Dendritic cell treated with granulocyte-macrophage colony-stimulating factor and Interleukin-4, amounts not matched to agents 40 ng/mL and 50 ng/mL, for 4 days (primary cell): Measurements from ENCODE around the gene P2RY14.
"Not testable (repeated sequence)": the region's sequence is repeated elsewhere in the genome, so short reads cannot be mapped to it uniquely, and the experiment has no call there.

Experiments
- H3K27ac Mint-ChIP-seq: one replicate; pipeline ENCODE4 v1.8.0; 2022; ENCODE audit warnings: mild to moderate bottlenecking, mixed read lengths
- H3K27me3 Mint-ChIP-seq: one replicate; pipeline ENCODE4 v1.8.0; 2022; ENCODE audit warnings: mild to moderate bottlenecking, mixed read lengths
- H3K36me3 Mint-ChIP-seq: one replicate; pipeline ENCODE4 v1.8.0; 2022; ENCODE audit warnings: low read depth, mixed read lengths
- H3K4me1 Mint-ChIP-seq: one replicate; pipeline ENCODE4 v1.8.0; 2022; ENCODE audit warnings: low read depth, mixed read lengths
- H3K4me3 Mint-ChIP-seq: one replicate; pipeline ENCODE4 v1.8.0; 2022; ENCODE audit warnings: mild to moderate bottlenecking, moderate library complexity, mixed read lengths
- H3K9me3 Mint-ChIP-seq: one replicate; pipeline ENCODE4 v1.8.0; 2022; ENCODE audit warnings: mixed read lengths
- intact Hi-C: fragments of 100-400 bp; cut with micrococcal nuclease; formaldehyde crosslinking; loops from one replicate; pipeline ENCODE4 v1.15.0; 2022

The P2RY14 gene

GRCh38 chr3:151265166-151265565 is 13.2 kb downstream of the P2RY14 start:
- no peaks in the 10 kb centered on the region for H3K27me3 Mint-ChIP-seq
- H3K9me3 Mint-ChIP-seq = no peaks in the 10 kb centered on the region
- H3K36me3 Mint-ChIP-seq = peaks cover 47% of the 10 kb centered on the region
- H3K4me3 Mint-ChIP-seq = peak overlapping the region; percentile 40
- peaks cover 66% of the 10 kb centered on the region for H3K4me1 Mint-ChIP-seq
- intact Hi-C loops = no loop called here
- H3K27ac Mint-ChIP-seq = peak overlapping the region; percentile 92

GRCh38 chr3:151264605-151265004 is 13.7 kb downstream of the P2RY14 start:
- Mint-ChIP-seq H3K4me3 (peak overlapping the region; percentile 40), H3K9me3 (no peaks in the 10 kb centered on the region), H3K27ac (peak overlapping the region; percentile 92), H3K27me3 (no peaks in the 10 kb centered on the region), H3K36me3 (peaks cover 47% of the 10 kb centered on the region), H3K4me1 (peaks cover 65% of the 10 kb centered on the region)
- intact Hi-C loops = no loop called here

GRCh38 chr3:151262871-151263525 is 15.3 kb downstream of the P2RY14 start:
- no peak overlapping the region for H3K4me3 Mint-ChIP-seq
- no peaks in the 10 kb centered on the region for H3K9me3 Mint-ChIP-seq
- H3K36me3 Mint-ChIP-seq = peaks cover 37% of the 10 kb centered on the region
- no peak overlapping the region for H3K27ac Mint-ChIP-seq
- no peaks in the 10 kb centered on the region for H3K27me3 Mint-ChIP-seq
- intact Hi-C loops = no loop called here
- peaks cover 52% of the 10 kb centered on the region for H3K4me1 Mint-ChIP-seq

- intact Hi-C loops = no loop called here
- peaks cover 39% of the 10 kb centered on the region for H3K36me3 Mint-ChIP-seq
- no peaks in the 10 kb centered on the region for H3K27me3 Mint-ChIP-seq
- H3K9me3 Mint-ChIP-seq = no peaks in the 10 kb centered on the region
- no peak overlapping the region for H3K27ac Mint-ChIP-seq
- H3K4me3 Mint-ChIP-seq = no peak overlapping the region
- peaks cover 29% of the 10 kb centered on the region for H3K4me1 Mint-ChIP-seq
Observed at GRCh38 chr3:151259664-151260063, 18.7 kb downstream of the P2RY14 start.

- H3K27ac Mint-ChIP-seq = no peak overlapping the region
- H3K27me3 Mint-ChIP-seq = no peaks in the 10 kb centered on the region
- H3K36me3 Mint-ChIP-seq = peaks cover 37% of the 10 kb centered on the region
- intact Hi-C loops = no loop called here
- no peaks in the 10 kb centered on the region for H3K9me3 Mint-ChIP-seq
- no peak overlapping the region for H3K4me3 Mint-ChIP-seq
- peaks cover 18% of the 10 kb centered on the region for H3K4me1 Mint-ChIP-seq
Observed at GRCh38 chr3:151256749-151257148, 21.6 kb downstream of the P2RY14 start.

GRCh38 chr3:151248772-151249337 is 29.5 kb downstream of the P2RY14 start:
- no peak overlapping the region for H3K27ac Mint-ChIP-seq
- H3K36me3 Mint-ChIP-seq = peaks cover 34% of the 10 kb centered on the region
- intact Hi-C loops = no loop called here
- no peaks in the 10 kb centered on the region for H3K27me3 Mint-ChIP-seq
- no peaks in the 10 kb centered on the region for H3K9me3 Mint-ChIP-seq
- H3K4me3 Mint-ChIP-seq = no peak overlapping the region
- H3K4me1 Mint-ChIP-seq = peaks cover 18% of the 10 kb centered on the region

GRCh38 chr3:151242006-151242405 is 36.3 kb downstream of the P2RY14 start:
- H3K27ac Mint-ChIP-seq, intact Hi-C loops, H3K27me3 Mint-ChIP-seq, H3K4me3 Mint-ChIP-seq, H3K4me1 Mint-ChIP-seq, H3K9me3 Mint-ChIP-seq: not testable (repeated sequence)
- peaks cover 13% of the 10 kb centered on the region for H3K36me3 Mint-ChIP-seq

- Mint-ChIP-seq H3K4me3 (no peak overlapping the region), H3K27ac (no peak overlapping the region), H3K4me1 (peaks cover 16% of the 10 kb centered on the region), H3K9me3 (no peaks in the 10 kb centered on the region), H3K27me3 (no peaks in the 10 kb centered on the region), H3K36me3 (peaks cover 26% of the 10 kb centered on the region)
- intact Hi-C loops = loop anchor here (10.0 kb wide), 1 partner anchor 198 kb away; no protein-coding TSS in a partner anchor
Observed at GRCh38 chr3:151236736-151237135, 41.6 kb downstream of the P2RY14 start.

- H3K9me3 Mint-ChIP-seq = no peaks in the 10 kb centered on the region
- peaks cover 20% of the 10 kb centered on the region for H3K4me1 Mint-ChIP-seq
- no peaks in the 10 kb centered on the region for H3K27me3 Mint-ChIP-seq
- intact Hi-C loops = loop anchor here (10.0 kb wide), 1 partner anchor 198 kb away; no protein-coding TSS in a partner anchor
- H3K4me3 Mint-ChIP-seq = no peak overlapping the region
- peaks cover 22% of the 10 kb centered on the region for H3K36me3 Mint-ChIP-seq
- H3K27ac Mint-ChIP-seq = no peak overlapping the region
Observed at GRCh38 chr3:151236316-151236715, 42.0 kb downstream of the P2RY14 start.

GRCh38 chr3:151234825-151235224 is 43.5 kb downstream of the P2RY14 start:
- Mint-ChIP-seq H3K4me1 (peaks cover 35% of the 10 kb centered on the region), H3K4me3 (no peak overlapping the region), H3K27me3 (no peaks in the 10 kb centered on the region), H3K36me3 (peaks cover 21% of the 10 kb centered on the region), H3K27ac (no peak overlapping the region), H3K9me3 (no peaks in the 10 kb centered on the region)
- intact Hi-C loops = loop anchor here (10.0 kb wide), 1 partner anchor 200 kb away; no protein-coding TSS in a partner anchor

- intact Hi-C loops = loop anchor here (10.0 kb wide), 1 partner anchor 202 kb away; no protein-coding TSS in a partner anchor
- H3K9me3 Mint-ChIP-seq = no peaks in the 10 kb centered on the region
- no peak overlapping the region for H3K4me3 Mint-ChIP-seq
- H3K27ac Mint-ChIP-seq = peak overlapping the region; percentile 17
- no peaks in the 10 kb centered on the region for H3K27me3 Mint-ChIP-seq
- peaks cover 21% of the 10 kb centered on the region for H3K36me3 Mint-ChIP-seq
- H3K4me1 Mint-ChIP-seq = peaks cover 47% of the 10 kb centered on the region
Observed at GRCh38 chr3:151232991-151233390, 45.4 kb downstream of the P2RY14 start.

- not testable (repeated sequence) for H3K27me3 Mint-ChIP-seq, H3K4me3 Mint-ChIP-seq, H3K27ac Mint-ChIP-seq, H3K9me3 Mint-ChIP-seq
- Mint-ChIP-seq H3K4me1 (peaks cover 53% of the 10 kb centered on the region), H3K36me3 (peaks cover 21% of the 10 kb centered on the region)
- intact Hi-C loops = loop anchor here (10.0 kb wide), 1 partner anchor 202 kb away; no protein-coding TSS in a partner anchor
Observed at GRCh38 chr3:151232403-151232802, 45.9 kb downstream of the P2RY14 start.

GRCh38 chr3:151230646-151231045 is 47.7 kb downstream of the P2RY14 start:
- Mint-ChIP-seq H3K27ac (peak overlapping the region; percentile 91), H3K4me1 (peaks cover 68% of the 10 kb centered on the region), H3K4me3 (peak overlapping the region; percentile 72), H3K27me3 (no peaks in the 10 kb centered on the region), H3K9me3 (peaks cover 8% of the 10 kb centered on the region), H3K36me3 (peaks cover 29% of the 10 kb centered on the region)
- intact Hi-C loops = loop anchor here (10.0 kb wide), 1 partner anchor 204 kb away; no protein-coding TSS in a partner anchor

- no peak overlapping the region for H3K4me3 Mint-ChIP-seq
- H3K4me1 Mint-ChIP-seq = peaks cover 79% of the 10 kb centered on the region
- peaks cover 9% of the 10 kb centered on the region for H3K9me3 Mint-ChIP-seq
- peak overlapping the region; percentile 80 for H3K27ac Mint-ChIP-seq
- no peaks in the 10 kb centered on the region for H3K27me3 Mint-ChIP-seq
- peaks cover 34% of the 10 kb centered on the region for H3K36me3 Mint-ChIP-seq
- intact Hi-C loops = loop anchor here (1.0 to 5.0 kb wide), 3 partner anchors 55 to 689 kb away; no protein-coding TSS in a partner anchor
Observed at GRCh38 chr3:151228666-151229040, 49.7 kb downstream of the P2RY14 start.
